ENCODE data around the gene MTRR.
"Not testable (repeated sequence)": the region's sequence is repeated elsewhere in the genome, so short reads cannot be mapped to it uniquely, and the experiment has no call there.

MTRR gene

GRCh38 chr5:7907612-7908011 lies 38.7 kb downstream of the MTRR start:
- H3K14ac ChIP-seq (ENCODE audit: low read length) = no peak overlapping the region
- DNase-seq = no peak
- H3K9ac ChIP-seq (ENCODE audit: low read length) = no peak overlapping the region
- H3K18ac ChIP-seq (ENCODE audit: low read length) = no peak overlapping the region
- H4K12ac ChIP-seq (ENCODE audit: low read depth, low read length) = no peak overlapping the region
- H2BK5ac ChIP-seq (ENCODE audit: low read depth, low read length, poor library complexity) = no peak overlapping the region
- H3K4me3 ChIP-seq (ENCODE audit: low read depth, low read length) = no peak overlapping the region
- no peak overlapping the region for H4K8ac ChIP-seq (ENCODE audit: low read depth, low read length)
- peaks cover 2% of the 10 kb centered on the region for H3K9me3 ChIP-seq (ENCODE audit: insufficient read depth, low read depth, low read length)
- H3K27me3 ChIP-seq (ENCODE audit: insufficient read depth, low read length) = no peaks in the 10 kb centered on the region
- no peaks in the 10 kb centered on the region for H3K79me1 ChIP-seq (ENCODE audit: low read length)
- H3K4me1 ChIP-seq (ENCODE audit: control insufficient read depth in 1 of 2, insufficient read depth in 2 of 2, low read length in 2 of 2) = no peaks in the 10 kb centered on the region
- no peak overlapping the region for H2AK5ac ChIP-seq (ENCODE audit: low read length)
- H3K27ac ChIP-seq (ENCODE audit: low read depth, low read length) = no peak overlapping the region
- H3K36me3 ChIP-seq (ENCODE audit: control insufficient read depth in 1 of 2, insufficient read depth in 2 of 2, low read length in 2 of 2) = peaks cover 1 to 3% of the 10 kb centered on the region in 2 experiments
- no peak overlapping the region for H3K23ac ChIP-seq (ENCODE audit: low read length)
- no peak overlapping the region for H3K4me2 ChIP-seq (ENCODE audit: low read length)
- H2BK12ac ChIP-seq (ENCODE audit: low read length) = no peak overlapping the region
- no peak overlapping the region for H2AFZ ChIP-seq (ENCODE audit: insufficient read depth, low read length, poor library complexity)
- no peak overlapping the region for H2BK120ac ChIP-seq (ENCODE audit: insufficient read depth, low read length, poor library complexity)
- no peak overlapping the region for H4K91ac ChIP-seq (ENCODE audit: low read depth, low read length)
- no peak overlapping the region for H3K4ac ChIP-seq (ENCODE audit: low read depth, low read length)
- H3K79me2 ChIP-seq (ENCODE audit: control insufficient read depth, insufficient read depth, low read length, poor library complexity) = no peaks in the 10 kb centered on the region
- no CpG with 5 or more reads among the region's 1 CpG for WGBS (ENCODE audit: extremely low coverage, insufficient coverage, insufficient read length)

GRCh38 chr5:7908317-7908716 lies 39.4 kb downstream of the MTRR start:
- no peak overlapping the region for H3K9ac ChIP-seq (ENCODE audit: low read length)
- H3K14ac ChIP-seq (ENCODE audit: low read length) = no peak overlapping the region
- WGBS (ENCODE audit: extremely low coverage, insufficient coverage, insufficient read length) = no CpG with 5 or more reads among the region's 1 CpG
- H2BK5ac ChIP-seq (ENCODE audit: low read depth, low read length, poor library complexity) = no peak overlapping the region
- H3K4me1 ChIP-seq (ENCODE audit: control insufficient read depth in 1 of 2, insufficient read depth in 2 of 2, low read length in 2 of 2) = no peaks in the 10 kb centered on the region
- H3K79me2 ChIP-seq (ENCODE audit: control insufficient read depth, insufficient read depth, low read length, poor library complexity) = no peaks in the 10 kb centered on the region
- no peak overlapping the region for H2AK5ac ChIP-seq (ENCODE audit: low read length)
- peaks cover 2% of the 10 kb centered on the region for H3K9me3 ChIP-seq (ENCODE audit: insufficient read depth, low read depth, low read length)
- H2BK12ac ChIP-seq (ENCODE audit: low read length) = no peak overlapping the region
- no peak overlapping the region for H3K23ac ChIP-seq (ENCODE audit: low read length)
- no peak overlapping the region for H3K4me3 ChIP-seq (ENCODE audit: low read depth, low read length)
- no peak overlapping the region for H3K27ac ChIP-seq (ENCODE audit: low read depth, low read length)
- no peak overlapping the region for H2BK120ac ChIP-seq (ENCODE audit: insufficient read depth, low read length, poor library complexity)
- peaks cover 0 to 1% of the 10 kb centered on the region in 2 experiments for H3K36me3 ChIP-seq (ENCODE audit: control insufficient read depth in 1 of 2, insufficient read depth in 2 of 2, low read length in 2 of 2)
- no peak overlapping the region for H4K91ac ChIP-seq (ENCODE audit: low read depth, low read length)
- no peak for DNase-seq
- no peak overlapping the region for H3K18ac ChIP-seq (ENCODE audit: low read length)
- H3K79me1 ChIP-seq (ENCODE audit: low read length) = no peaks in the 10 kb centered on the region
- H3K4me2 ChIP-seq (ENCODE audit: low read length) = no peak overlapping the region
- H4K12ac ChIP-seq (ENCODE audit: low read depth, low read length) = no peak overlapping the region
- no peaks in the 10 kb centered on the region for H3K27me3 ChIP-seq (ENCODE audit: insufficient read depth, low read length)
- no peak overlapping the region for H2AFZ ChIP-seq (ENCODE audit: insufficient read depth, low read length, poor library complexity)
- no peak overlapping the region for H3K4ac ChIP-seq (ENCODE audit: low read depth, low read length)
- no peak overlapping the region for H4K8ac ChIP-seq (ENCODE audit: low read depth, low read length)

GRCh38 chr5:7910738-7911428 lies 41.9 kb downstream of the MTRR start:
- Histone ChIP-seq H4K8ac (ENCODE audit: low read depth, low read length) (no peak overlapping the region), H3K9me3 (ENCODE audit: insufficient read depth, low read depth, low read length) (peaks cover 2% of the 10 kb centered on the region), H4K91ac (ENCODE audit: low read depth, low read length) (no peak overlapping the region), H3K4me3 (ENCODE audit: low read depth, low read length) (no peak overlapping the region), H2BK5ac (ENCODE audit: low read depth, low read length, poor library complexity) (no peak overlapping the region), H3K27me3 (ENCODE audit: insufficient read depth, low read length) (no peaks in the 10 kb centered on the region), H3K4me1 (ENCODE audit: control insufficient read depth in 1 of 2, insufficient read depth in 2 of 2, low read length in 2 of 2) (no peaks in the 10 kb centered on the region), H3K4me2 (ENCODE audit: low read length) (no peak overlapping the region), H3K4ac (ENCODE audit: low read depth, low read length) (no peak overlapping the region), H3K27ac (ENCODE audit: low read depth, low read length) (no peak overlapping the region), H3K9ac (ENCODE audit: low read length) (no peak overlapping the region), H3K14ac (ENCODE audit: low read length) (no peak overlapping the region), H2BK12ac (ENCODE audit: low read length) (no peak overlapping the region), H3K79me1 (ENCODE audit: low read length) (no peaks in the 10 kb centered on the region), H4K12ac (ENCODE audit: low read depth, low read length) (no peak overlapping the region), H2AK5ac (ENCODE audit: low read length) (no peak overlapping the region), H3K23ac (ENCODE audit: low read length) (no peak overlapping the region), H3K79me2 (ENCODE audit: control insufficient read depth, insufficient read depth, low read length, poor library complexity) (no peaks in the 10 kb centered on the region), H2BK120ac (ENCODE audit: insufficient read depth, low read length, poor library complexity) (no peak overlapping the region), H3K18ac (ENCODE audit: low read length) (no peak overlapping the region), H3K36me3 (ENCODE audit: control insufficient read depth in 1 of 2, insufficient read depth in 2 of 2, low read length in 2 of 2) (peaks cover 0 to 1% of the 10 kb centered on the region in 2 experiments), H2AFZ (ENCODE audit: insufficient read depth, low read length, poor library complexity) (no peak overlapping the region)
- no CpG with 5 or more reads among the region's 2 CpGs for WGBS (ENCODE audit: extremely low coverage, insufficient coverage, insufficient read length)
- no peak for DNase-seq

- not testable (repeated sequence) for H3K9ac ChIP-seq (ENCODE audit: low read length); H2AK5ac ChIP-seq (ENCODE audit: low read length); DNase-seq; H4K8ac ChIP-seq (ENCODE audit: low read depth, low read length); H3K4me3 ChIP-seq (ENCODE audit: low read depth, low read length); H2BK120ac ChIP-seq (ENCODE audit: insufficient read depth, low read length, poor library complexity); H3K4me2 ChIP-seq (ENCODE audit: low read length); H3K27me3 ChIP-seq (ENCODE audit: insufficient read depth, low read length); H3K14ac ChIP-seq (ENCODE audit: low read length); H3K9me3 ChIP-seq (ENCODE audit: insufficient read depth, low read depth, low read length); H3K27ac ChIP-seq (ENCODE audit: low read depth, low read length); H2AFZ ChIP-seq (ENCODE audit: insufficient read depth, low read length, poor library complexity); H3K18ac ChIP-seq (ENCODE audit: low read length); H3K23ac ChIP-seq (ENCODE audit: low read length); H3K4me1 ChIP-seq (ENCODE audit: control insufficient read depth in 1 of 2, insufficient read depth in 2 of 2, low read length in 2 of 2); H3K79me2 ChIP-seq (ENCODE audit: control insufficient read depth, insufficient read depth, low read length, poor library complexity); H2BK5ac ChIP-seq (ENCODE audit: low read depth, low read length, poor library complexity); H3K79me1 ChIP-seq (ENCODE audit: low read length); H3K4ac ChIP-seq (ENCODE audit: low read depth, low read length); H3K36me3 ChIP-seq (ENCODE audit: control insufficient read depth in 1 of 2, insufficient read depth in 2 of 2, low read length in 2 of 2); H4K12ac ChIP-seq (ENCODE audit: low read depth, low read length); H2BK12ac ChIP-seq (ENCODE audit: low read length); H4K91ac ChIP-seq (ENCODE audit: low read depth, low read length)
- WGBS (ENCODE audit: extremely low coverage, insufficient coverage, insufficient read length) = no CpG with 5 or more reads among the region's 3 CpGs
Observed at GRCh38 chr5:7911429-7911771, 42.5 kb downstream of the MTRR start.
